Measurements from ENCODE around the gene CDH4. TPM values are rescaled to one million over a fixed set of nuclear protein-coding genes. Genes with fewer than 3 reads are reported as not detected.

CDH4 gene
- total and polyA plus RNA-seq, 8 donors = under 0.01 to 2.2 (median 0.11) TPM; not detected in 2

- Histone ChIP-seq H3K27me3 (peaks cover 0 to 72% (median 19%) of the 10 kb centered on the region in 3 donors), H3K9me3 (no peaks in the 10 kb centered on the region), H3K4me1 (no peaks in the 10 kb centered on the region), H3K27ac (no peak overlapping the region), H3K36me3 (no peaks in the 10 kb centered on the region), H3K4me3 (no peak overlapping the region)
- intact Hi-C loops (cut with DNase I; ENCODE audit: low total_unique reads) = no loop called here
- no peak for DNase-seq
- 76 to 82% (median 77%) methylated on average over 18 to 21 of the region's 21 CpGs for WGBS, 5 donors
- TF ChIP-seq EP300 (IDR thresholded peaks at IDR 0.05) = no peak
- no peak for TF ChIP-seq CTCF (IDR thresholded peaks at IDR 0.05)
- TF ChIP-seq POLR2AphosphoS5 (IDR thresholded peaks at IDR 0.05) = no peak
These were observed 634.0 kb downstream of the CDH4 start for GRCh38 chr20:61885759-61886715.

DNA sequence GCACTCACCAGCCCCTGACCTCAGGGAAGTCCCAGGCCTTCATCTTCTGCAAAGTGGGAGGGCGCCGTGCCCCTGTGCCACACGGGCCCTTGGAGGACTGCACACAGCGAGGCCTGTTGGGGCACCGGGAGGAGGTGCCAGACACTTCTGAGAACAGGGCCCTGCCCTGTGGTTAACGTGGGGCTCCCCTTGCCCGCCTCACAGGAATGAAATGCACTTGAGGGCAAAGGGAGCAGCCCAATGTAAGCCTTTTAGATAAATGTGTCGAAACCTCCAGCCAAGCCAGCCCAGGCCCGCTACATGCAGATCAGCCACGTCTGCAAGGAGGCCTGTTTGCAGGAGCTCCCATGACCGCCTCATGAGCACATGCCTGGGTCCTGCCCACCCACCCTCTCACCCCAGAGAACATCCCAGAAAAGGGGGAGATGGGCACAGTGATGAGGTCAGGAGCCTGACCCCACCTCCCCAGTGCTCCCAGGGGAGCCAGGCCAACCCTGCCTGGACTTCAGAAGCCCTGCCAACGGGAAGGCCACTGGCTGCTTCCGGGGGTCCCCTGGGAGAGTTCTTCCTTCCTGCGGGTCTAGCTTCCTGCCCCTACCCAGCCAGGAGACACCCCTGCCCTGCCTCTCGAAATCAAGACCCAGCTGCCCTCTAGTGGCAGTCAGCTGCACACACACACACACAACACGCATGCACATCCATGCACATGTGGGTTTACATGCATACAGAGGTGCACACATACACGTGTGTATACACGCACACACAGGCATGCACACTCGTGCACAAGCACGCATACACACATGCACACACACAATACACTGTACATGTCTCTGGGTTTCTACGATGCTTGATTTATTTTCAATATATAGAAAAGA is 634.9 kb downstream of the CDH4 start:
- TF ChIP-seq CTCF (IDR thresholded peaks at IDR 0.05) (peak in 5 of 7 experiments; percentile 25 to 51 (median 38)), POLR2A (IDR thresholded peaks at IDR 0.05) (no peak)
- no peaks in the 10 kb centered on the region for H3K4me1 ChIP-seq
- no peak overlapping the region for H3K4me3 ChIP-seq
- intact Hi-C loops (cut with DNase I; ENCODE audit: low total_unique reads) = no loop called here
- H3K36me3 ChIP-seq = no peaks in the 10 kb centered on the region
- no peak overlapping the region for H3K27ac ChIP-seq
- H3K9me3 ChIP-seq = peaks cover 0 to 4% (median under 1%) of the 10 kb centered on the region in 4 donors
- 47 to 55% (median 50%) methylated on average over 18 to 21 of the region's 21 CpGs for WGBS, 5 donors
- peak in 1 of 2 donors; percentile 74 for DNase-seq
- peaks cover 0 to 72% (median 19%) of the 10 kb centered on the region in 3 donors for H3K27me3 ChIP-seq

GRCh38 chr20:61887596-61888093 is 635.6 kb downstream of the CDH4 start:
- Histone ChIP-seq H3K27ac (no peak overlapping the region), H3K4me3 (no peak overlapping the region), H3K9me3 (peaks cover 0 to 8% (median 5%) of the 10 kb centered on the region in 4 donors), H3K4me1 (no peaks in the 10 kb centered on the region), H3K27me3 (peaks cover 0 to 69% (median 19%) of the 10 kb centered on the region in 3 donors), H3K36me3 (no peaks in the 10 kb centered on the region)
- WGBS, 5 donors = 56 to 69% (median 63%) methylated on average over 13 of the region's 13 CpGs
- DNase-seq = no peak
- TF ChIP-seq CTCF (IDR thresholded peaks at IDR 0.05) = no peak
- no peak for TF ChIP-seq POLR2A (IDR thresholded peaks at IDR 0.05)
- TF ChIP-seq POLR2AphosphoS5 (IDR thresholded peaks at IDR 0.05) = no peak
- TF ChIP-seq EP300 (IDR thresholded peaks at IDR 0.05) = no peak
- intact Hi-C loops (cut with DNase I; ENCODE audit: low total_unique reads) = no loop called here
